ENCODE results near the gene PNPLA2.

DNA sequence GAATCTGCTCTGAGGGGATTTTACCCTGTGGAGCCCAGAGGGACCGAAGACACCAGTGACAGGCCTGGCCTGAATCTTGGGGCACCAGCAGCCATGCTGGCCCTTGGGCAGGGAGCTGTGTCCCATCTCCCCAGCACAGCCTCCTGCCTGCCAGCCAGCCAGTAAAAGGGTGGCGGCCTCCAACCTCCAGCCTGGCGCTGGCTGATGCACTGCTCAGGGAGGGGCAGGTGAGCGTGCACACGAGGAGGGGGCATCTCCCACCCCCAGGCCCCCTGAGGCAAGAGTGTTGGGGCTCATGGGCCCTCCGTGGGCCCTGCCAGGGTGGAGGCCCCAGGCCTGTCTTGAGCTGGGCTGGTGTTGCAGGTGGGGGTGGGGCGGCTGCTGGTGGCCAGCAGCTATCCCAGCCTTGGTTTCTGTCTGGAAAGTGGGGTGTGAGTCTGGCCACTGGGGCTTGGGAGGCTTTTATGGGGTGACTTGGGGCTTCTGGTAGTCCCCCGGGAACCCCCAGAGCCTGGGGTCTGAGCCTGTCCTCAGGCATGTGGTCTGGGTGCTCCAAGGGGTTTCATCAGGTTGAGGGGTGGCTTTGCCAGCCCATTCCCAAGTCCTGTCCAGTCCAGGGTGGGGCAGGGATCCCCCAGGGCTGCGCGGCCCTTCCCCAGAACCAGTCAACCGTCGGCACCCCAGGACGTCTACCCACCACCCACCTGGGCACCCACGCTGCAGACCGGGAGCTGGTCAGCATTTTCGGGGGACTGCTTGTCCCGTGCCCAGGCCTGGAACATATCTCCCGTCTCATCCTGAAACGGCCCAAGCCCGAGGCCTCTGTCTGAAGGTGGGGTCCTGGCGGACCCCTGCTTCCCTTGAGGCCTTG is 41.8 kb downstream of the PNPLA2 start:
- TF ChIP-seq, protein P1, sequence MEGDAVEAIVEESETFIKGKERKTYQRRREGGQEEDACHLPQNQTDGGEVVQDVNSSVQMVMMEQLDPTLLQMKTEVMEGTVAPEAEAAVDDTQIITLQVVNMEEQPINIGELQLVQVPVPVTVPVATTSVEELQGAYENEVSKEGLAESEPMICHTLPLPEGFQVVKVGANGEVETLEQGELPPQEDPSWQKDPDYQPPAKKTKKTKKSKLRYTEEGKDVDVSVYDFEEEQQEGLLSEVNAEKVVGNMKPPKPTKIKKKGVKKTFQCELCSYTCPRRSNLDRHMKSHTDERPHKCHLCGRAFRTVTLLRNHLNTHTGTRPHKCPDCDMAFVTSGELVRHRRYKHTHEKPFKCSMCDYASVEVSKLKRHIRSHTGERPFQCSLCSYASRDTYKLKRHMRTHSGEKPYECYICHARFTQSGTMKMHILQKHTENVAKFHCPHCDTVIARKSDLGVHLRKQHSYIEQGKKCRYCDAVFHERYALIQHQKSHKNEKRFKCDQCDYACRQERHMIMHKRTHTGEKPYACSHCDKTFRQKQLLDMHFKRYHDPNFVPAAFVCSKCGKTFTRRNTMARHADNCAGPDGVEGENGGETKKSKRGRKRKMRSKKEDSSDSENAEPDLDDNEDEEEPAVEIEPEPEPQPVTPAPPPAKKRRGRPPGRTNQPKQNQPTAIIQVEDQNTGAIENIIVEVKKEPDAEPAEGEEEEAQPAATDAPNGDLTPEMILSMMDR (IDR thresholded peaks at IDR 0.05), result no peak
- TF ChIP-seq POLR2A (IDR thresholded peaks at IDR 0.05), result no peak

Data from gastroesophageal sphincter (tissue), 3 donors.